SH-SY5Y (cell line): ENCODE measurements around the gene WBP2NL.

Experiments used
- GATA2 ChIP-seq: IDR thresholded peaks from 2 replicates; pipeline ENCODE4 v1.6.1; 2011; ENCODE audit warnings: mild to moderate bottlenecking, low read depth, low read length
- GATA3 ChIP-seq: IDR thresholded peaks from 2 replicates; pipeline ENCODE4 v1.6.1; 2011; ENCODE audit warnings: low read depth, mild to moderate bottlenecking, low read length, moderate library complexity

GRCh38 chr22:41995211-41995610 lies 3.4 kb upstream of the WBP2NL start:
- TF ChIP-seq GATA2 (no peak), GATA3 (no peak)
